HCT116 (cell line): ENCODE data around the gene SFXN2. TPM values are rescaled to one million over a fixed set of nuclear protein-coding genes. Genes with fewer than 3 reads are reported as not detected.

Source experiments
- total RNA-seq: library from RNA; stranded (reverse); gene quantifications from one replicate; pipeline ENCODE4 v1.2.1, GENCODE V29; 2021; ENCODE audit not compliant: unreplicated experiment

SFXN2 gene
- total RNA-seq, 1 experiment from 2014 or later = 22.9 TPM

Other genes with a start within 250 kb of the SFXN2 start
- 94.2 TPM for gene ACTR1A, start 211.9 kb upstream of the SFXN2 start, total RNA-seq
- 18.8 TPM for gene SUFU, start 210.7 kb upstream of the SFXN2 start, total RNA-seq
- 91.6 TPM for gene TRIM8, start 70.2 kb upstream of the SFXN2 start, total RNA-seq
- 13.3 TPM for gene ARL3, start 239 bp upstream of the SFXN2 start, total RNA-seq
- 25.2 TPM for gene WBP1L, start 29.3 kb downstream of the SFXN2 start, total RNA-seq
- gene CYP17A1, start 122.8 kb downstream of the SFXN2 start, total RNA-seq = 4.0 TPM
- 15.9 TPM for gene BORCS7, start 139.6 kb downstream of the SFXN2 start, total RNA-seq
- gene AS3MT, start 154.8 kb downstream of the SFXN2 start, total RNA-seq = 0.79 TPM
- gene CNNM2, start 203.7 kb downstream of the SFXN2 start, total RNA-seq = 23.1 TPM